ENCODE measurements around the gene CTDSP1. TPM values are rescaled to one million over a fixed set of nuclear protein-coding genes. Genes with fewer than 3 reads are reported as not detected.

The CTDSP1 gene
- total RNA-seq, 1 experiment from 2014 or later = 86.5 TPM

GRCh38 chr2:218378053-218378452 is 21.6 kb upstream of the CTDSP1 start:
- no peak for DNase-seq (ENCODE audit: low spot score)
- in situ Hi-C loops (cut with HindIII; ENCODE audit: low sequenced_read_pairs) = no loop called here

- in situ Hi-C loops (cut with HindIII; ENCODE audit: low sequenced_read_pairs) = no loop called here
- no peak for DNase-seq (ENCODE audit: low spot score)
These were observed 17.7 kb upstream of the CTDSP1 start, which contains the start of gene SLC11A1 for GRCh38 chr2:218381916-218382366. Gene SLC11A1, plus strand, starts transcription at chr2:218382273. Its CDS starts 96 bp downstream, at chr2:218382369.

- DNase-seq (ENCODE audit: low spot score) = no peak
- in situ Hi-C loops (cut with HindIII; ENCODE audit: low sequenced_read_pairs) = no loop called here
These were observed 16.9 kb upstream of the CTDSP1 start for GRCh38 chr2:218382785-218383184.

- in situ Hi-C loops (cut with HindIII; ENCODE audit: low sequenced_read_pairs) = no loop called here
- no peak for DNase-seq (ENCODE audit: low spot score)
These were observed 15.7 kb upstream of the CTDSP1 start for GRCh38 chr2:218383892-218384519.

GRCh38 chr2:218384975-218385374 is 14.7 kb upstream of the CTDSP1 start:
- in situ Hi-C loops (cut with HindIII; ENCODE audit: low sequenced_read_pairs) = no loop called here
- no peak for DNase-seq (ENCODE audit: low spot score)

GRCh38 chr2:218386505-218387368 is 12.9 kb upstream of the CTDSP1 start:
- in situ Hi-C loops (cut with HindIII; ENCODE audit: low sequenced_read_pairs) = no loop called here
- no peak for DNase-seq (ENCODE audit: low spot score)

- DNase-seq (ENCODE audit: low spot score) = peak; percentile 53
- in situ Hi-C loops (cut with HindIII; ENCODE audit: low sequenced_read_pairs) = no loop called here
These were observed 12.1 kb upstream of the CTDSP1 start for GRCh38 chr2:218387369-218388194.

- in situ Hi-C loops (cut with HindIII; ENCODE audit: low sequenced_read_pairs) = no loop called here
- no peak for DNase-seq (ENCODE audit: low spot score)
These were observed 10.1 kb upstream of the CTDSP1 start for GRCh38 chr2:218389333-218390150.

GRCh38 chr2:218391202-218391601 is 8.5 kb upstream of the CTDSP1 start:
- no peak for DNase-seq (ENCODE audit: low spot score)
- in situ Hi-C loops (cut with HindIII; ENCODE audit: low sequenced_read_pairs) = no loop called here

GRCh38 chr2:218392459-218392858 is 7.2 kb upstream of the CTDSP1 start:
- DNase-seq (ENCODE audit: low spot score) = no peak
- in situ Hi-C loops (cut with HindIII; ENCODE audit: low sequenced_read_pairs) = no loop called here

GRCh38 chr2:218392891-218393462 is 6.7 kb upstream of the CTDSP1 start:
- DNase-seq (ENCODE audit: low spot score) = no peak
- in situ Hi-C loops (cut with HindIII; ENCODE audit: low sequenced_read_pairs) = no loop called here

- in situ Hi-C loops (cut with HindIII; ENCODE audit: low sequenced_read_pairs) = no loop called here
- DNase-seq (ENCODE audit: low spot score) = no peak
These were observed 5.8 kb upstream of the CTDSP1 start for GRCh38 chr2:218393750-218394290.

GRCh38 chr2:218394298-218395089 is 5.2 kb upstream of the CTDSP1 start:
- in situ Hi-C loops (cut with HindIII; ENCODE audit: low sequenced_read_pairs) = no loop called here

GRCh38 chr2:218395090-218395444 is 4.6 kb upstream of the CTDSP1 start:
- in situ Hi-C loops (cut with HindIII; ENCODE audit: low sequenced_read_pairs) = no loop called here
- no peak for DNase-seq (ENCODE audit: low spot score)

More at GRCh38 chr2:218394298-218395089, 5.2 kb upstream of the CTDSP1 start:
- no peak for DNase-seq (ENCODE audit: low spot score)

GRCh38 chr2:218395456-218395825 is 4.2 kb upstream of the CTDSP1 start:
- no peak for DNase-seq (ENCODE audit: low spot score)
- in situ Hi-C loops (cut with HindIII; ENCODE audit: low sequenced_read_pairs) = no loop called here

- DNase-seq (ENCODE audit: low spot score) = peak; percentile 94
- in situ Hi-C loops (cut with HindIII; ENCODE audit: low sequenced_read_pairs) = no loop called here
These were observed 3.6 kb upstream of the CTDSP1 start for GRCh38 chr2:218395826-218396687.

Data from G401 (cell line).